GM18520 (cell line): ENCODE data around the gene GSG1L.

Experiments
- ATAC-seq: cut with Tn5 transposase; IDR thresholded peaks from one replicate; pipeline ENCODE4 v1.9.1; 2021; ENCODE audit not compliant: unreplicated experiment

Gene GSG1L

GRCh38 chr16:27798241-27798640 is 265.3 kb downstream of the GSG1L start:
- no peak for ATAC-seq

DNA sequence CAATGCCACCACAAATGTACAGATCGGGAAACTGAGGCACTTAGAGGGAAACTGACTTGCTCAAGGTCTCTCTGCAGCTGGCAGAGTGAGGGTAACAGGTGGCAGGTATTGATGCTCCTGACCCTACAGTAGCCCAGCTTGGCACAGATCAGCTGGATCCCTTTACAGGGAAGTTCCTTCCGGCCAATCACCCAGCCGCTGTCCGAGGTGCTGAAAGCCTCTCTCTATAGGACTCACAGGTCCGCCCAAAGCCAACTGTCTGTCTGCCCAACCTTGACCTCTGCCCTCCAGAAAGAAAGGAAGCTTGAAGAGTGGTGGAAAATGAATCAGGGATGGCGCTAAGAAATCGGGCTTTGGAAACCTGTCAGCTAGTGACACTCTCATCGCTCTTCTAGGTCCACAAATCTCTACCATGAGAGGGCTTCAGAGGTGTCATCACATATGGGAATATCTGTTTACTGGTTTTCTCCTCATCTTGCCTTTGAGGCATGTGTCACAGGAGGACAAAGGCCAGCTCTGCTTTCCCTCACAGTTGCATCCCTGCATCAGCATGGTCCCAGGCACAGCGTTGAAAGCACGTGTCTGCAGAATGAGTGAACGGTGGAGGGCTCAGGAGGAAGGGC is 267.4 kb downstream of the GSG1L start:
- no peak for ATAC-seq

DNA sequence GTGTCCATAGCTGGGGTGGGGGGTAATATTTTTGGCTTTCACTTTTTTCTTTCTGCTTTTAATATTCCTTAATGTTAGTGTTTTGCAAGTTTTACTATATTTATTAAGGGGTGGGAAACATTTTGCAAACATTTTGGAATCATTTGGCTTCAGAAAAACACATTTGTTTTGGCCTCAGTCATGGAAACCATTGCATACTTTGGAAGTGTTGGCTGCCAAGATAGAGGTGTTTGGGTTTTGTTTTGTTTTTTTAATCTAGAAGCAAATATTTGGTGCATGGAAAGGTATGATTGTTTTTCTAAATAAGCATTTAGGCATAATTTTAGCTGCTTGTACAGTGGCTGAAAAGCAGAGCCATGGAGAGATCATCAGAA is 270.3 kb downstream of the GSG1L start:
- ATAC-seq, result no peak

GRCh38 chr16:27792486-27793248 is 270.8 kb downstream of the GSG1L start:
- no peak for ATAC-seq

GRCh38 chr16:27791404-27791719 is 272.2 kb downstream of the GSG1L start:
- no peak for ATAC-seq

DNA sequence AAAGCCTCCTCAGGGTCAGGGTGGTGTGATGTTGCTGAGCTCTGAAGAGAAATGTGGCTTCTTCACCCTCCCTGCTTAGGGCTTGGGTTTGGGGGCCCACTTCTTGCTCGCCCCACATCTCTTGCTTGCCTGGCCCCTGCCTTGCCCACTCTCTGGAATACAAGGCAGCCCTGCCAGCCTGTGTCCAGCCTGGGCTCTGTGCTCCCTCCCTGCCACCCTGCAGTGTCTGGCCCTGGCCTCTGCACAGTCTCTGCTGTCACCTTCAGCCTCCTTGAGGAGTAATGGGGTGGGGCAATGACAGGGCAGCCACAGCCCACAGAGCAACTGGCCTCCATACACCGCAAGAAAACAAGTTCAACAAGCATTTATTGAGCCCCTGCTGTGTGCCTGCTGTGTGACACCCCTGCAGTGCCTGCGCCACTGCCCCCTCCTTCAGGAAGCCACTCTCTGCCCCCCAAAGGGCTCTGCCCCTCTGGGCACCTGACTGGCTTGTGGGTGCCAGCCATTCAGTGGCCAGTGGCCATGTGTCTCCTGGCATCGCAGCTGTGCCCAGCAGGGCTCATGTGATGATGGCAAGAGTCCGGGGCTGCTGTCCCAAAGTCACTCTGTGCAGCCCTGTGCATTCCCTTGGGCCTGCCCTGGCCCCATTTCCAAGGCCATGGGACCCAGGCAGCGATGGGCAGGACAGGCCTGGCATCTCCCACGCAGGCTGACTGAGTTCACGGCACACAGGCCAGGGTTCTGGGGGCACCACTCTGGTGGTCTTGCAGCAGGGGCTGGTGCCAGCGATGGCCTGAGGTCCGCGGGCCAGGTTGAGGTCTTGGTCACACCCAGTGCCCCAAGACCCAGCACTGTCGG is 272.7 kb downstream of the GSG1L start:
- no peak for ATAC-seq

GRCh38 chr16:27789595-27790241 is 273.8 kb downstream of the GSG1L start:
- no peak for ATAC-seq

DNA sequence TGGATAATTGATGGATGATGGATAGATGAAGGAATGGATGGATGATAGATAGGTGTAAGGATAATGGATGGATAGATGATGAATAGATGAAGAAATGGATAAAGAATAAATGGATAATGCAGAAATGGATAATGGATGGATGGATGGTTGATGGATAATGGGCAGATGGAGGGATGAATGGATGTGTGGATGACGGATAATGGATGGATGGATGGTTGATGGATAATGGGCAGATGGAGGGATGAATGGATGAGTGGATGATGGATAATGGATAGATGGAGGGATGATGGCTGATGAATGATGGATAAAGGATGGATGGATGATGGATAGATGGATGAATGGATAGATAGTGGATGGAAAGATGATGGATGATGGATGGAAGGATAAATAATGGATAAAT is 274.4 kb downstream of the GSG1L start:
- ATAC-seq, result no peak

- ATAC-seq, result no peak
Observed at GRCh38 chr16:27787665-27788064, 275.8 kb downstream of the GSG1L start.

- ATAC-seq, result no peak
Observed at GRCh38 chr16:27786923-27787625, 276.4 kb downstream of the GSG1L start.

DNA sequence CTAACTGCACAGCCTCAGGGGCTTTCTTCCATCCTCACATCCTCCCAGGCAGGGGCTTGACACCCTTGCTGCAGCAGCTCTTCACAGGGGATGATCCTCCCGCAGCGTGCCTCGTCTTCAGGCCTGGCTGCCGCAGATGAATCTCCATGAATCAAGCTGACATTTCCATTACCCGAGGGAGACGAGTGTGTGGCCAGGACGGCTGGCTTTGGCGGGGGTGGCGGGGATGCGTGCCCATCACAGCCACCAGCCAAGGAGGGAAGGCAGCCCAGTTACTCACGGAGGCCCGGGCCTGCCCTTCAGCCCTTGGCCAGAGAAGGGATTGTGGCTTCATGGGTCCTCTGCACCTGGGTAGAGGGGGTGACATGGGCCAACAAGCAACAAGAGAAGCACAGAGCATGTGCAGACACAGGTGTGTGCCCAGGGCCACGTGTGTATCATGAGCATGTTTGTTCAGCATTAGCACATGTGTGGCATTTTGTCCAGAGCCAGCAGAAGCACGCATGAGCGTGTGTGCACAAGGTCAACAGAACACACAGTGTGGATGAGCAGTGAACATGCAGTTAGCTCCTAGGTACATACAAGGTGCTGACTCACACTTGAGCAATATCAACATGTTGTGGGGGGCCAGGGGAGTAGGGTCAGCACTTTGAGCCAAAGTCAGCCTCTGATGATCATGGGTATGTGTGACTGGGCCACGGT is 277.1 kb downstream of the GSG1L start:
- ATAC-seq, result no peak

DNA sequence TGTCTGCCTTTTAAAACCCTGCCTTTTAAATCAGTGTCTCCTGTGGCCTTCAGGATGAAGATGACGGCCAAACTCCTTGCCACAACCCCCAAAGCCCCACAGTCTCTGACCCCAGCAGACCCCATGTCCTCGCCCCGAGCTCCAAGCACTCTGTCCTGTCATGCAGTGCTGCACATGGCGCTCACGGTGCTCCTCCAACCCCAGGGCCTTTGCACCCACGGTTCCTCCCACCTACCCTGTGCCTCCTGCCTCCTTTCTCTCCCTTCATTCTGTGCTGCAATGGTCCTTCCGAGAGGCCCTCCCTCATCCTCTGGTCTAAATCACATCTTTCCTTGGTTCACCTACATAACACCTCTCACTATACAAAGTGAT is 278.2 kb downstream of the GSG1L start:
- ATAC-seq, result no peak

GRCh38 chr16:27784351-27785306 is 278.9 kb downstream of the GSG1L start:
- ATAC-seq, result no peak

- no peak for ATAC-seq
Observed at GRCh38 chr16:27781981-27782880, 281.3 kb downstream of the GSG1L start.

- ATAC-seq, result no peak
Observed at GRCh38 chr16:27781195-27781524, 282.4 kb downstream of the GSG1L start.

GRCh38 chr16:27780468-27781194 is 282.9 kb downstream of the GSG1L start:
- no peak for ATAC-seq

GRCh38 chr16:27779641-27780164 is 283.8 kb downstream of the GSG1L start:
- ATAC-seq, result no peak
